ENCODE measurements around the gene AZU1. TPM values are rescaled to one million over a fixed set of nuclear protein-coding genes. Genes with fewer than 3 reads are reported as not detected.
"Not testable (repeated sequence)": the region's sequence is repeated elsewhere in the genome, so short reads cannot be mapped to it uniquely, and the experiment has no call there.

Gene AZU1
- total RNA-seq, 2 experiments from 2014 or later, result not detected

GRCh38 chr19:873084-873483 lies 45.4 kb downstream of the AZU1 start:
- H3K27me3 Mint-ChIP-seq, result no peaks in the 10 kb centered on the region
- H3K36me3 Mint-ChIP-seq (ENCODE audit: low read depth), result peaks cover 9% of the 10 kb centered on the region
- H3K4me3 Mint-ChIP-seq, result no peak overlapping the region
- ChIA-PET POLR2A (interaction anchor here (1.3 kb wide), 1 partner anchor 10 kb away, joined by 3 read pairs; no protein-coding TSS in a partner anchor), CTCF (interaction anchor here (0.8 kb wide), 1 partner anchor 128 kb away, joined by 3 read pairs; no protein-coding TSS in a partner anchor)
- H3K9me3 Mint-ChIP-seq (ENCODE audit: low read depth), result no peaks in the 10 kb centered on the region
- no peak overlapping the region for H3K27ac Mint-ChIP-seq
- ATAC-seq (peak; percentile 89), DNase-seq (peak; percentile 85)
- intact Hi-C loops (cut with DNase I, micrococcal nuclease), result loop anchor here in 1 of 2 experiments (1.0 kb wide), 3 partner anchors 11 to 193 kb away; partner anchors contain the start of genes MED16 and RNU6-9
- peaks cover 12% of the 10 kb centered on the region for H3K4me1 Mint-ChIP-seq

DNA sequence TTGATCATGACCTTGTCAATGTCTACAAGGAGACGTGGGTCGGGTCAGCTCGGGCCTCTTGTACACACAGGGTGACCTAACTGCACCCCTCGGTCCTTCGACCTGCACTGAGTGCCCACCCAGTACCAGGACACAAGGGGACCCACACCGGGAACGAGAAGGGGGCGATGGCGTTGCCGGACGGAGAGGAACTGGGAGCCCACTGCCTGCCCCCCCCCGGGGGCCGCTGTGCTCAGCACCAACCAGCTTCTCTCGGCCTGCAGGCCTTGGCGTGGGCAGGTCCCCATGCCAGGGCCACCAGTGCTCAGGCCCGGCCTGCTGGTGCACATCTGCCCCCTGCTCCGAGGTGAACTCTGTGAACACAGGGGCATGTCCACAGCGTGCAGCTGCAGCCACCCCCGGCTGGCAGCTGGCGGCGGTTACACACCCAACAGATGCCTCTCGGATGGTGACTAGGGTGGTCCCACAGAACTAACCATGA lies 46.0 kb downstream of the AZU1 start:
- Mint-ChIP-seq H3K36me3 (ENCODE audit: low read depth) (peaks cover 8% of the 10 kb centered on the region), H3K27ac (no peak overlapping the region), H3K4me1 (peaks cover 12% of the 10 kb centered on the region), H3K4me3 (no peak overlapping the region), H3K27me3 (no peaks in the 10 kb centered on the region), H3K9me3 (ENCODE audit: low read depth) (no peaks in the 10 kb centered on the region)
- intact Hi-C loops (cut with DNase I, micrococcal nuclease), result loop anchor here in 1 of 2 experiments (1.0 kb wide), 3 partner anchors 11 to 193 kb away; partner anchors contain the start of genes MED16 and RNU6-9
- CTCF ChIA-PET, result no interaction called here
- POLR2A ChIA-PET, result no interaction called here
- ATAC-seq (no peak), DNase-seq (no peak)

DNA sequence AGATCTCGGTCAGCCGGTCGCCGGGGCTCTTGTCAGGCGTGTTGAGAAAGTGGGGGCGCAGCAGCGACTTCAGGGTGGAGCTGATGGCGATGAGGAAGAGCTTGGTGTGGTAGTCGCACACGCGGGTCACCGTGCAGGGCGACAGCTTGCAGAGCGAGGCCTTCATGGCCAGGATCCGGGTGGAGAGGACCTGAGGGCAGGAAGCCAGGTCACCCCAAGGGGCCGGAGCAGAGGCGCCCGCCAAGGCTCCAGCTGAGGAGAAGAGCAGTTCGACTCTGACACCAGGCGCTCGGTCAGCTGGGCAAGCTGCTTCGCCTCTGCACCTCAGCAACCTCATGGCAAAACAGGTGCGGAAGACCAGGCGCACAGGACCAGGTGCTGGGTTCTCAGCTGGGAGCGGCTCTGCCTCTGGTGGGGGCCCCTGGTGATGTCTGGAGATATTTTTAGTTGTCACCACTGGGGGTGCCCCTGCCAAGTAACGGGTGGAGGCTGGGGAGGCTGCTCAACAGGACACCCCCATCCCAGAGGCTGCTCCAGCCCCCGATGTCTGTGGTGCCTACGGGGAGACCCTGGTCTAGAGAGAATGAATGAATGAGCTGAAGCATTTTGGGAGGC lies 47.7 kb downstream of the AZU1 start:
- Mint-ChIP-seq H3K27me3 (no peaks in the 10 kb centered on the region), H3K4me1 (peaks cover 12% of the 10 kb centered on the region), H3K9me3 (ENCODE audit: low read depth) (no peaks in the 10 kb centered on the region), H3K27ac (no peak overlapping the region), H3K4me3 (no peak overlapping the region), H3K36me3 (ENCODE audit: low read depth) (peaks cover 3% of the 10 kb centered on the region)
- ChIA-PET POLR2A (interaction anchor here (0.6 kb wide), 1 partner anchor 11 kb away, joined by 7 read pairs; no protein-coding TSS in a partner anchor), CTCF (no interaction called here)
- intact Hi-C loops (cut with DNase I, micrococcal nuclease), result no loop called here
- DNase-seq (no peak), ATAC-seq (no peak)

DNA sequence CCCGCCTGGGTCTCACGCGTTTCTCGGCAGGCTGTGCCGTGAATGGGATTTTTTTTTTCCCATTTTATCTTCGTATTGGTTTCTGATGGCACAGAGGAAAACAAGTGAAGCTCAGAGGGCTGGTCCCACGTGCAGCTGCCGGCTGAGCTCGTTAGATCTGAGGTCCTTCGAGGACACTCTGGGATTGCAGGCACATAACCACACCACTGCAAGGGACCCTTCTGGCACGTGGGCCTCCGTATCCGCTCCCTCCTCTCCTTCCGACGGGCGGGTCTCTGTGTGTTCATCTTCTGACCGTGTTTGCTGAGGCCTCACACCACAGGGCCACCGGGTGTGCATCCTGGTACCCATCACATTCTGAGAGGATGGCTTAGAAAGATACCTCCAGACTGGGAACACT lies 48.5 kb downstream of the AZU1 start:
- CTCF ChIA-PET, result interaction anchor here (0.7 kb wide), 1 partner anchor 154 kb away, joined by 3 read pairs; no protein-coding TSS in a partner anchor
- DNase-seq (no peak), ATAC-seq (no peak)
- intact Hi-C loops (cut with DNase I, micrococcal nuclease), result no loop called here
- POLR2A ChIA-PET, result interaction anchor here (0.6 kb wide), 1 partner anchor 12 kb away, joined by 7 read pairs; no protein-coding TSS in a partner anchor
- H3K36me3 Mint-ChIP-seq (ENCODE audit: low read depth), result peaks cover 5% of the 10 kb centered on the region
- H3K4me3 Mint-ChIP-seq, result no peak overlapping the region
- H3K4me1 Mint-ChIP-seq, result peaks cover 12% of the 10 kb centered on the region
- no peaks in the 10 kb centered on the region for H3K27me3 Mint-ChIP-seq
- H3K27ac Mint-ChIP-seq, result no peak overlapping the region
- H3K9me3 Mint-ChIP-seq (ENCODE audit: low read depth), result no peaks in the 10 kb centered on the region

- Mint-ChIP-seq H3K4me1 (peaks cover 9% of the 10 kb centered on the region), H3K27me3 (no peaks in the 10 kb centered on the region), H3K9me3 (ENCODE audit: low read depth) (no peaks in the 10 kb centered on the region), H3K36me3 (ENCODE audit: low read depth) (peaks cover 7% of the 10 kb centered on the region), H3K27ac (no peak overlapping the region), H3K4me3 (no peak overlapping the region)
- ChIA-PET CTCF (no interaction called here), POLR2A (no interaction called here)
- no peak for ATAC-seq
- no peak for DNase-seq
- intact Hi-C loops (cut with DNase I, micrococcal nuclease), result no loop called here
Measured at GRCh38 chr19:876780-877314, 49.2 kb downstream of the AZU1 start.

DNA sequence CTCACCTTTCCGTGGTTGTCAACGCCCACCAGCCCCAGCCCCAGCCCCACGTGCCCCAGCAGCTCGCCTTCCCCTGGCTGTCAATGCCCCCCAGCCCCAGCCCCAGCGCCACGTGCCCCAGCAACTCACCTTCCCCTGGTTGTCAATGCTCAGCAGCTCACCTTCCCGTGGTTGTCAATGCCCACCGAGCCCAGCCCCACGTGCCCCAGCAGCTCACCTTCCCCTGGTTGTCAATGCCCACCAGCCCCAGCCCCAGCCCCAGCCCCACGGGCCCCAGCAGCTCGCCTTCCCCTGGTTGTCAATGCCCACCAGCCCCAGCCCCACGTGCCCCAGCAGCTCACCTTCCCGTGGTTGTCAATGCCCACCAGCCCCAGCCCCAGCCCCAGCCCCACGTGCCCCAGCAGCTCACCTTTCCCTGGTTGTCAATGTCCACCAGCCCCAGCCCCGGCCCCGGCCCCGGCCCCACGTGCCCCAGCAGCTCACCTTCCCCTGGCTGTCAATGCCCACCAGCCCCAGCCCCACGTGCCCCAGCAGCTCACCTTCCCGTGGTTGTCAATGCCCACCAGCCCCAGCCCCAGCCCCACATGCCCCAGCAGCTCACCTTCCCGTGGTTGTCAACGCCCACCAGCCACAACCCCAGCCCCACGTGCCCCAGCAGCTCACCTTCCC lies 50.5 kb downstream of the AZU1 start:
- POLR2A ChIA-PET, result interaction anchor here (0.6 to 1.3 kb wide), 2 partner anchors 15 to 20 kb away, joined by 3 to 5 read pairs; partner anchors contain the start of genes MED16 and RNU6-9
- H3K36me3 Mint-ChIP-seq (ENCODE audit: low read depth), result peaks cover 15% of the 10 kb centered on the region
- ATAC-seq; H3K4me3 Mint-ChIP-seq; H3K27ac Mint-ChIP-seq; CTCF ChIA-PET; H3K4me1 Mint-ChIP-seq; H3K9me3 Mint-ChIP-seq (ENCODE audit: low read depth); DNase-seq; intact Hi-C loops (cut with DNase I, micrococcal nuclease); H3K27me3 Mint-ChIP-seq: not testable (repeated sequence)

- H3K4me1 Mint-ChIP-seq; H3K27ac Mint-ChIP-seq; intact Hi-C loops (cut with DNase I, micrococcal nuclease); CTCF ChIA-PET; H3K27me3 Mint-ChIP-seq; H3K4me3 Mint-ChIP-seq; H3K9me3 Mint-ChIP-seq (ENCODE audit: low read depth); DNase-seq; ATAC-seq: not testable (repeated sequence)
- POLR2A ChIA-PET, result interaction anchor here (0.6 to 1.3 kb wide), 2 partner anchors 14 to 21 kb away, joined by 3 to 5 read pairs; partner anchors contain the start of genes MED16 and RNU6-9
- H3K36me3 Mint-ChIP-seq (ENCODE audit: low read depth), result peaks cover 15% of the 10 kb centered on the region
Measured at GRCh38 chr19:878751-879561, 51.3 kb downstream of the AZU1 start.

- ATAC-seq (no peak), DNase-seq (no peak)
- Mint-ChIP-seq H3K9me3 (ENCODE audit: low read depth) (no peaks in the 10 kb centered on the region), H3K27me3 (no peaks in the 10 kb centered on the region), H3K36me3 (ENCODE audit: low read depth) (peaks cover 15% of the 10 kb centered on the region), H3K27ac (no peak overlapping the region), H3K4me3 (no peak overlapping the region), H3K4me1 (no peaks in the 10 kb centered on the region)
- ChIA-PET CTCF (interaction anchor here (1.0 kb wide), 1 partner anchor 49 kb away, joined by 3 read pairs; no protein-coding TSS in a partner anchor), POLR2A (interaction anchor here (1.3 kb wide), 1 partner anchor 13 kb away, joined by 3 read pairs; the partner anchor contains the start of genes MED16 and RNU6-9)
- intact Hi-C loops (cut with DNase I, micrococcal nuclease), result no loop called here
Measured at GRCh38 chr19:879711-880438, 52.2 kb downstream of the AZU1 start.

All from activated CD4-positive, alpha-beta T cell treated with anti-CD3 and anti-CD28 coated beads for 36 hours (primary cell).